ENCODE results near the gene ERBIN.

DNA sequence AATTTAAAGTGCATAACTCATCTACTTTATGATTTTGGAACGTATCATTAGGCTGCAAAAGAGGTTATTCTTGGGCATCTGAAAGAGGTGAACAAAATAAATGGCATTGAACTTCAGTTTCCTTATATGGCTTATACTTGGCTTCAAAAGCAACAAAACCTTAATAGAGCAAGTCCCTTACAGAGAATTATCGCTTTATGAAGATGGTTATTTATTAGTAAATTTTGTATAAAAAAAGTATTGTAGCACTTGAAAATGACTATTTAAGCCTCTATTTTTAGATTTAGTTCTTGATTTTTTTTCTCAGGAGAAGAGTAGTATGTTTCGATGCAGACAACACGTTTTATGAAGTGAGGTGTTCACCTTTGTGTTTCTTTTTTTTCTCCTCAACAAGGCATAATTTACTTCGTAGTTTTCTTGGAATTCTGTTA is 2.0 kb downstream of the ERBIN start:
- no peak for TF ChIP-seq POLR2AphosphoS5 (IDR thresholded peaks at IDR 0.05; ENCODE audit: low read depth, low read length)
- TF ChIP-seq, protein P1, sequence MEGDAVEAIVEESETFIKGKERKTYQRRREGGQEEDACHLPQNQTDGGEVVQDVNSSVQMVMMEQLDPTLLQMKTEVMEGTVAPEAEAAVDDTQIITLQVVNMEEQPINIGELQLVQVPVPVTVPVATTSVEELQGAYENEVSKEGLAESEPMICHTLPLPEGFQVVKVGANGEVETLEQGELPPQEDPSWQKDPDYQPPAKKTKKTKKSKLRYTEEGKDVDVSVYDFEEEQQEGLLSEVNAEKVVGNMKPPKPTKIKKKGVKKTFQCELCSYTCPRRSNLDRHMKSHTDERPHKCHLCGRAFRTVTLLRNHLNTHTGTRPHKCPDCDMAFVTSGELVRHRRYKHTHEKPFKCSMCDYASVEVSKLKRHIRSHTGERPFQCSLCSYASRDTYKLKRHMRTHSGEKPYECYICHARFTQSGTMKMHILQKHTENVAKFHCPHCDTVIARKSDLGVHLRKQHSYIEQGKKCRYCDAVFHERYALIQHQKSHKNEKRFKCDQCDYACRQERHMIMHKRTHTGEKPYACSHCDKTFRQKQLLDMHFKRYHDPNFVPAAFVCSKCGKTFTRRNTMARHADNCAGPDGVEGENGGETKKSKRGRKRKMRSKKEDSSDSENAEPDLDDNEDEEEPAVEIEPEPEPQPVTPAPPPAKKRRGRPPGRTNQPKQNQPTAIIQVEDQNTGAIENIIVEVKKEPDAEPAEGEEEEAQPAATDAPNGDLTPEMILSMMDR (IDR thresholded peaks at IDR 0.05), result no peak
